K562 (cell line): ENCODE results near the gene ERN1. TPM values are rescaled to one million over a fixed set of nuclear protein-coding genes. Genes with fewer than 3 reads are reported as not detected.
A peak's percentile ranks its signal among the peaks of the same experiment; 100 is the strongest.

ENCODE experiments used
- ATAC-seq: fragments of 200-7000 bp; cut with Tn5 transposase; 3 replicates; pipeline ENCODE4 v1.9.1; 2020; ENCODE audit warnings: moderate library complexity
- BruUV-seq: library from RNA; stranded (reverse); fragments of 400-500 nt; replicated peaks from 2 replicates; lab custom pipeline; 2021; lab: Mats Ljungman, UMichigan
- CTCF ChIA-PET: fragments of 300-600 bp; formaldehyde crosslinking; extraction: SDS; loops from one replicate; lab custom pipeline; 2021; ENCODE audit warnings: low intra/inter-chr PET ratio; lab: Yijun Ruan, JAX
- POLR2A ChIA-PET: fragments of 300-600, 350-650 bp; sonication (Branson Sonifier 250); formaldehyde crosslinking; extraction: SDS; loops from one replicate; lab custom pipeline; 2021; ENCODE audit warnings: antibody characterized with exemption, inconsistent platforms; lab: Yijun Ruan, JAX
- DNase-seq, 4 experiments: peaks; one replicate each; pipeline versions ENCODE4 v3.0.0 to v3.0.0-alpha.2; 2011 to 2018; ENCODE audit warnings: low spot score in 3 of 4, mixed read lengths in 3 of 4; ENCODE audit errors: extremely low read depth in 1 of 4
- FAIRE-seq: peaks from 2 replicates; lab custom pipeline; 2011; peaks lifted over from hg19 to GRCh38; lab: Jason Lieb, UNC
- H2AFZ ChIP-seq: 2 replicates; pipeline ENCODE4 v1.6.0; 2011; ENCODE audit warnings: low read depth, low read length, control low read depth, inconsistent platforms
- H3K27ac ChIP-seq: fragments of 200-600 bp; 3 replicates; pipeline ENCODE4 v1.8.0; 2011; ENCODE audit warnings: low read depth, mild to moderate bottlenecking, control low read depth, inconsistent platforms, low read length, moderate library complexity, mixed read lengths; ENCODE audit errors: extremely low read depth
- H3K27me3 ChIP-seq, 2 experiments: fragments of 300-600 bp in 1 of 2; 2 replicates in 1 of 2; 3 replicates in 1 of 2; pipeline versions ENCODE4 v1.6.0 to v1.8.0; 2011; ENCODE audit warnings: inconsistent platforms in 2 of 2, low read length in 2 of 2, mild to moderate bottlenecking in 1 of 2, mixed read lengths in 1 of 2, moderate library complexity in 1 of 2; ENCODE audit not compliant: control insufficient read depth in 2 of 2, insufficient read depth in 2 of 2
- H3K36me3 ChIP-seq: fragments of 300-600 bp; 3 replicates; pipeline ENCODE4 v1.8.0; 2011; ENCODE audit warnings: mild to moderate bottlenecking, low read length, inconsistent platforms; ENCODE audit not compliant: control insufficient read depth, insufficient read depth
- H3K4me1 ChIP-seq, 2 experiments: fragments of 200-600 bp in 1 of 2; replicated peaks in 1 of 2; 2 replicates in 1 of 2; 3 replicates in 1 of 2; pipeline versions ENCODE4 v1.5.1 to v1.8.0; 2011; ENCODE audit warnings: inconsistent platforms in 2 of 2, low read length in 2 of 2, mild to moderate bottlenecking in 1 of 2, mixed read lengths in 1 of 2, moderate library complexity in 1 of 2; ENCODE audit not compliant: control insufficient read depth in 2 of 2, insufficient read depth in 2 of 2
- H3K4me2 ChIP-seq: 2 replicates; pipeline ENCODE4 v1.6.1; 2011; ENCODE audit warnings: low read length, control low read depth, inconsistent platforms, mixed read lengths; ENCODE audit not compliant: insufficient read depth
- H3K4me3 ChIP-seq: fragments of 200-600 bp; sonication (generic), shearing (Covaris generic); 2 replicates; pipeline ENCODE4 v1.5.1; 2016; ENCODE audit warnings: control low read depth, inconsistent platforms
- H3K79me2 ChIP-seq: fragments of 200-600 bp; 3 replicates; pipeline ENCODE4 v1.8.0; 2011; ENCODE audit warnings: low read length, inconsistent platforms; ENCODE audit not compliant: control insufficient read depth, insufficient read depth
- H3K9ac ChIP-seq, 2 experiments: 2 replicates each; pipeline versions ENCODE4 v1.6.0 to v1.6.1; 2011; ENCODE audit warnings: low read depth in 2 of 2, low read length in 2 of 2, control low read depth in 1 of 2, inconsistent platforms in 1 of 2, mild to moderate bottlenecking in 1 of 2, mixed read lengths in 1 of 2; ENCODE audit not compliant: insufficient read depth in 1 of 2
- H3K9me1 ChIP-seq: one replicate; pipeline ENCODE4 v1.6.0; 2011; ENCODE audit warnings: inconsistent platforms, mild to moderate bottlenecking, low read length, moderate library complexity; ENCODE audit not compliant: control insufficient read depth, insufficient read depth
- H3K9me3 ChIP-seq: replicated peaks from 2 replicates; pipeline ENCODE4 v1.5.1; 2011; ENCODE audit warnings: low read depth, low read length, inconsistent platforms; ENCODE audit not compliant: control insufficient read depth, insufficient read depth
- H4K20me1 ChIP-seq: replicated peaks from 2 replicates; pipeline ENCODE4 v1.6.1; 2011; ENCODE audit warnings: low read length, inconsistent platforms, mixed read lengths; ENCODE audit not compliant: control insufficient read depth, insufficient read depth
- CGGBP1 ChIP-seq: fragments of 250-450 bp; sonication (Bioruptor Pico); IDR thresholded peaks from 2 replicates; pipeline ENCODE4 v1.9.0; 2021; ENCODE audit warnings: mild to moderate bottlenecking
- GABPA ChIP-seq: fragments of 200-800 bp; sonication (Bioruptor generic); conservative IDR thresholded peaks from 2 replicates; pipeline ENCODE4 v1.6.1; 2016; ENCODE audit warnings: low read depth, missing genetic modification characterization, missing compliant biosample characterization
- HDAC1 ChIP-seq, 2 experiments: fragments of 450-650 bp; IDR thresholded peaks; 2 replicates each; pipeline ENCODE4 v1.6.1; 2016 to 2017; ENCODE audit warnings: inconsistent platforms in 1 of 2, mild to moderate bottlenecking in 1 of 2, moderate library complexity in 1 of 2
- RB1 ChIP-seq: fragments of 450-650 bp; IDR thresholded peaks from 2 replicates; pipeline ENCODE4 v1.6.1; 2017; ENCODE audit warnings: low read depth, mild to moderate bottlenecking
- RCOR1 ChIP-seq, 2 experiments: IDR thresholded peaks; 2 replicates each; pipeline ENCODE4 v1.6.1; 2012; ENCODE audit warnings: low read depth in 2 of 2, low read length in 2 of 2, borderline replicate concordance in 1 of 2, improper control_type of control experiment in 1 of 2
- RFX7 ChIP-seq: fragments of 250-450 bp; sonication (Bioruptor Pico); IDR thresholded peaks from 2 replicates; pipeline ENCODE4 v1.5.1; 2021; ENCODE audit warnings: mild to moderate bottlenecking
- STAT5B ChIP-seq: fragments of 250-450 bp; sonication (Bioruptor Pico); IDR thresholded peaks from 2 replicates; pipeline ENCODE4 v1.8.0; 2021; ENCODE audit warnings: mild to moderate bottlenecking, inconsistent platforms
- TARDBP ChIP-seq: fragments of 450-650 bp; IDR thresholded peaks from 2 replicates; pipeline ENCODE4 v1.6.1; 2016
- THAP12 ChIP-seq: fragments of 250-450 bp; sonication (Bioruptor Pico); IDR thresholded peaks from 2 replicates; pipeline ENCODE4 v1.9.0; 2021; ENCODE audit warnings: mild to moderate bottlenecking, inconsistent platforms
- ZNF23 ChIP-seq: fragments of 250-450 bp; sonication (Bioruptor Pico); IDR thresholded peaks from 2 replicates; pipeline ENCODE4 v1.4.0; 2020; ENCODE audit warnings: mild to moderate bottlenecking
- WGBS: fragments of 100-300 bp; shearing (Covaris generic); methylation state at CpG from one replicate; pipeline ENCODE4 v1.1.6; 2016; ENCODE audit warnings: low coverage, mixed read lengths; ENCODE audit not compliant: insufficient coverage; ENCODE audit errors: missing lambda C conversion rate; 5-methylcytosine and 5-hydroxymethylcytosine counted together
- in situ Hi-C: fragments of 300-500 bp; cut with MboI; formaldehyde crosslinking; loops from 4 replicates; pipeline ENCODE4 v1.15.0; 2018; ENCODE audit warnings: inconsistent platforms, mixed read lengths
- intact Hi-C: fragments of 100-400 bp; cut with micrococcal nuclease; formaldehyde crosslinking; loops from 2 replicates; pipeline ENCODE4 v1.14.2; 2022
- polyA plus RNA-seq, 8 experiments: library from polyadenylated mRNA; depleted of rRNA in 4 of 8; stranded (reverse) in 5 of 8; unstranded in 3 of 8; fragments of >200 nt; fragmentation: Nextera tagmentation in 2 of 8; fragmentation: Illumina TruSeq in 1 of 8; extraction: Ambion mirVana in 2 of 8; extraction: Trizol in 1 of 8; gene quantifications; 2 replicates each; pipeline versions ENCODE4 v1.2.1 to v1.2.3, GENCODE V29; 2011 to 2014; ENCODE audit warnings: inconsistent platforms in 1 of 8, missing spikeins in 1 of 8
- total RNA-seq, 7 experiments: library from RNA; depleted of rRNA in 6 of 7; stranded (reverse); fragments of >200 nt in 6 of 7; fragmentation: Illumina TruSeq in 2 of 7; extraction: Trizol in 2 of 7; gene quantifications; 2 replicates each; pipeline versions ENCODE4 v1.2.1 to v1.2.3, GENCODE V29; 2011 to 2021; ENCODE audit warnings: low replicate concordance in 1 of 7

Gene ERN1
- total and polyA plus RNA-seq, 9 of the 15 experiments (the other 6 are each of a cell fraction or from before 2014, with no cell fraction given): 2.1 to 22.5 (median 7.3) TPM

GRCh38 chr17:64084940-64085649, 44.8 kb downstream of the ERN1 start:
- peak; percentile 23 for FAIRE-seq
- H3K9me3 ChIP-seq: no peaks in the 10 kb centered on the region
- TF ChIP-seq THAP12 (CRISPR knock-in tag): no peak
- TF ChIP-seq RCOR1 (IDR thresholded peaks at IDR 0.05; ENCODE audit: borderline replicate concordance in 1 of 2, low read depth in 2 of 2, low read length in 2 of 2): no peak
- TF ChIP-seq STAT5B (CRISPR knock-in tag): no peak
- 0 out of 2 replicates have a peak, but pooled peaks have one; percentile 22 for TF ChIP-seq TARDBP
- TF ChIP-seq ZNF23 (CRISPR knock-in tag): no peak
- TF ChIP-seq CGGBP1 (CRISPR knock-in tag): no peak
- TF ChIP-seq HDAC1 (IDR thresholded peaks at IDR 0.05): 0 out of 4 replicates have a peak, but pooled peaks of 1 of the 2 experiments have one; percentile 8
- no peak for TF ChIP-seq RFX7 (CRISPR knock-in tag)
- TF ChIP-seq GABPA: no peak
- no peak for TF ChIP-seq RB1

More at GRCh38 chr17:64084940-64085649, 44.8 kb downstream of the ERN1 start:
- no peaks in the 10 kb centered on the region for H3K79me2 ChIP-seq
- no peak overlapping the region for H3K4me3 ChIP-seq
- in situ Hi-C loops: no loop called here
- ChIA-PET POLR2A (interaction anchor here (0.6 to 1.6 kb wide), 4 partner anchors 7 to 201 kb away, joined by 3 to 5 read pairs (median 4); partner anchors contain the start of gene ERN1), CTCF (no interaction called here)
- no peaks in the 10 kb centered on the region for H4K20me1 ChIP-seq
- ATAC-seq: peak; percentile 40
- no peaks in the 10 kb centered on the region for H3K27me3 ChIP-seq
- H3K27ac ChIP-seq: peak overlapping the region; percentile 31; the same call in 2 of the 3 replicates
- H3K9me1 ChIP-seq: peaks cover 3% of the 10 kb centered on the region
- 24% methylated on average over 7 of the region's 8 CpGs for WGBS
- no TSS peak for BruUV-seq
- intact Hi-C loops: no loop called here
- peak overlapping the region; percentile 57 for H3K4me2 ChIP-seq
- peak in 1 of 4 experiments; percentile 46 for DNase-seq
- H2AFZ ChIP-seq: peak overlapping the region; percentile 35; the same call in 1 of the 2 replicates
- H3K36me3 ChIP-seq: no peaks in the 10 kb centered on the region
- peak overlapping the region; percentile 25 to 70; a peak in 2 of 4 replicates for H3K9ac ChIP-seq
- peaks cover 26 to 62% of the 10 kb centered on the region in 2 experiments for H3K4me1 ChIP-seq
